Prostate gland (tissue), 2 donors: ENCODE measurements around the gene LTF. TPM values are rescaled to one million over a fixed set of nuclear protein-coding genes. Genes with fewer than 3 reads are reported as not detected.
"Not testable (repeated sequence)": the region's sequence is repeated elsewhere in the genome, so short reads cannot be mapped to it uniquely, and the experiment has no call there.

Experiments used
- DNase-seq: peaks from one replicate; pipeline ENCODE4 v3.0.0-alpha.2; 2019; ENCODE audit warnings: low spot score
- H3K27ac ChIP-seq, 2 donors: fragments of 200-600 bp; sonication (generic); 2 replicates each; pipeline ENCODE4 v1.5.1; 2017 to 2019
- H3K27me3 ChIP-seq: fragments of 200-600 bp; sonication (generic); replicated peaks from 2 replicates; pipeline ENCODE4 v1.5.1; 2019; ENCODE audit not compliant: insufficient read depth
- H3K36me3 ChIP-seq, 2 donors: fragments of 200-600 bp; sonication (generic); 1 replicate in 1 of 2; 2 replicates in 1 of 2; pipeline versions ENCODE4 v1.5.1 to v1.8.1; 2017 to 2019
- H3K4me1 ChIP-seq: fragments of 200-600 bp; sonication (generic); replicated peaks from 2 replicates; pipeline ENCODE4 v1.5.1; 2019
- H3K4me3 ChIP-seq, 2 donors: fragments of 200-600 bp; sonication (generic); 2 replicates each; pipeline ENCODE4 v1.5.1; 2017 to 2019
- H3K9me3 ChIP-seq: fragments of 200-600 bp; sonication (generic); 2 replicates; pipeline ENCODE4 v1.5.1; 2017
- CTCF ChIP-seq, 4 experiments: fragments of 200-600 bp in 2 of 4; fragments of 450-650 bp in 2 of 4; sonication (generic) in 2 of 4; IDR thresholded peaks; 1 replicate in 3 of 4; 2 replicates in 1 of 4; pipeline ENCODE4 v1.5.1; 2016 to 2019; ENCODE audit warnings: antibody characterized with exemption in 4 of 4, mild to moderate bottlenecking in 2 of 4, moderate library complexity in 2 of 4
- POLR2A ChIP-seq: fragments of 450-650 bp; IDR thresholded peaks from one replicate; pipeline ENCODE4 v1.6.1; 2016; ENCODE audit warnings: antibody characterized with exemption, mild to moderate bottlenecking
- POLR2AphosphoS5 ChIP-seq: sonication (generic); formaldehyde crosslinking; IDR thresholded peaks from one replicate; pipeline ENCODE4 v1.6.1; 2017; ENCODE audit warnings: antibody characterized with exemption
- WGBS: methylation state at CpG from one replicate; pipeline ENCODE4 v1.1.5; 2018; 5-methylcytosine and 5-hydroxymethylcytosine counted together
- intact Hi-C: fragments of 100-400 bp; cut with DNase I; formaldehyde crosslinking; loops from one replicate; pipeline ENCODE4 v1.14.2; 2022
- total RNA-seq, 2 donors: library from RNA; depleted of rRNA; stranded (reverse); fragments of >200 nt; gene quantifications; one replicate each; pipeline ENCODE4 v1.1.0, GENCODE V29; 2016

The LTF gene
- total RNA-seq, 2 donors from 2014 or later = 22.6 to 130 TPM

- TF ChIP-seq CTCF (IDR thresholded peaks at IDR 0.05) (no peak), POLR2A (no peak), POLR2AphosphoS5 (no peak)
- Histone ChIP-seq H3K9me3 (no peaks in the 10 kb centered on the region), H3K36me3 (no peaks in the 10 kb centered on the region), H3K27ac (no peak overlapping the region), H3K27me3 (no peaks in the 10 kb centered on the region), H3K4me3 (no peak overlapping the region), H3K4me1 (no peaks in the 10 kb centered on the region)
- intact Hi-C loops = no loop called here
- 86% methylated on average over 3 of the region's 3 CpGs for WGBS
- DNase-seq = no peak
Measured at GRCh38 chr3:46435081-46435726, 29.5 kb downstream of the LTF start.

- Histone ChIP-seq H3K27me3 (no peaks in the 10 kb centered on the region), H3K27ac (no peak overlapping the region), H3K36me3 (no peaks in the 10 kb centered on the region), H3K4me1 (no peaks in the 10 kb centered on the region), H3K4me3 (no peak overlapping the region), H3K9me3 (no peaks in the 10 kb centered on the region)
- WGBS = 88% methylated on average over 1 of the region's 1 CpG
- intact Hi-C loops = no loop called here
- TF ChIP-seq POLR2A (no peak), POLR2AphosphoS5 (no peak), CTCF (IDR thresholded peaks at IDR 0.05) (no peak)
- no peak for DNase-seq
Measured at GRCh38 chr3:46433841-46434240, 30.9 kb downstream of the LTF start.

GRCh38 chr3:46433118-46433517 is 31.6 kb downstream of the LTF start:
- intact Hi-C loops, DNase-seq, H3K9me3 ChIP-seq, H3K36me3 ChIP-seq, H3K4me1 ChIP-seq, H3K27me3 ChIP-seq, H3K27ac ChIP-seq, H3K4me3 ChIP-seq: not testable (repeated sequence)
- WGBS = 78% methylated on average over 4 of the region's 4 CpGs

- H3K4me1 ChIP-seq, H3K27ac ChIP-seq, intact Hi-C loops, H3K36me3 ChIP-seq, DNase-seq, H3K4me3 ChIP-seq, H3K27me3 ChIP-seq, H3K9me3 ChIP-seq: not testable (repeated sequence)
- WGBS = 92% methylated on average over 5 of the region's 5 CpGs
Measured at GRCh38 chr3:46431905-46432304, 32.8 kb downstream of the LTF start.

- H3K27ac ChIP-seq, H3K4me1 ChIP-seq, H3K4me3 ChIP-seq, H3K36me3 ChIP-seq, H3K9me3 ChIP-seq, H3K27me3 ChIP-seq, intact Hi-C loops, DNase-seq: not testable (repeated sequence)
- WGBS = 95% methylated on average over 1 of the region's 1 CpG
Measured at GRCh38 chr3:46430879-46431278, 33.8 kb downstream of the LTF start.

- Histone ChIP-seq H3K4me1 (no peaks in the 10 kb centered on the region), H3K36me3 (no peaks in the 10 kb centered on the region), H3K27me3 (no peaks in the 10 kb centered on the region), H3K9me3 (no peaks in the 10 kb centered on the region), H3K4me3 (no peak overlapping the region), H3K27ac (no peak overlapping the region)
- WGBS = 40% methylated on average over 5 of the region's 5 CpGs
- intact Hi-C loops = no loop called here
- DNase-seq = no peak
- TF ChIP-seq POLR2A (no peak), CTCF (IDR thresholded peaks at IDR 0.05) (no peak), POLR2AphosphoS5 (no peak)
Measured at GRCh38 chr3:46429671-46430070, 35.0 kb downstream of the LTF start.
